Measurements from ENCODE around the gene NELL2.

DNA sequence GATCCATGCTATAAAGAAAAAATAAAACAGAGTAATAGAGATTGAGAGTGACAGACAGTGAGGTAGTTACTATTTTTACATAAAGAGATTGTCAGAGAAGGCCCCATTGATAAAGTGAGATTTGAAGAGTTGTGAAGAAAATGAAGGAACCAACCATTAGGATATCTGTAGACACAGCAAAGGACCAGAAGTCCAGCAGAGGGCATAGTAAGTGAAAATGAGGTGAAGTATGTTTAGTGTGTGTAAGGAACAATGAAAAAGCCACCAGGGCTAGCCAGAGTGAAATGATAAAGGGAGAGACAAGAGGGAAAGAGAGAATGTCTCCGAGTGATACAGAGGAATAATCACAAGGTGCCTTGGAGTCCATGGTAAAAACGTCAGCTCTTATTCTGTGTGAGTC lies 411.0 kb downstream of the NELL2 start:
- TF ChIP-seq, protein P1, sequence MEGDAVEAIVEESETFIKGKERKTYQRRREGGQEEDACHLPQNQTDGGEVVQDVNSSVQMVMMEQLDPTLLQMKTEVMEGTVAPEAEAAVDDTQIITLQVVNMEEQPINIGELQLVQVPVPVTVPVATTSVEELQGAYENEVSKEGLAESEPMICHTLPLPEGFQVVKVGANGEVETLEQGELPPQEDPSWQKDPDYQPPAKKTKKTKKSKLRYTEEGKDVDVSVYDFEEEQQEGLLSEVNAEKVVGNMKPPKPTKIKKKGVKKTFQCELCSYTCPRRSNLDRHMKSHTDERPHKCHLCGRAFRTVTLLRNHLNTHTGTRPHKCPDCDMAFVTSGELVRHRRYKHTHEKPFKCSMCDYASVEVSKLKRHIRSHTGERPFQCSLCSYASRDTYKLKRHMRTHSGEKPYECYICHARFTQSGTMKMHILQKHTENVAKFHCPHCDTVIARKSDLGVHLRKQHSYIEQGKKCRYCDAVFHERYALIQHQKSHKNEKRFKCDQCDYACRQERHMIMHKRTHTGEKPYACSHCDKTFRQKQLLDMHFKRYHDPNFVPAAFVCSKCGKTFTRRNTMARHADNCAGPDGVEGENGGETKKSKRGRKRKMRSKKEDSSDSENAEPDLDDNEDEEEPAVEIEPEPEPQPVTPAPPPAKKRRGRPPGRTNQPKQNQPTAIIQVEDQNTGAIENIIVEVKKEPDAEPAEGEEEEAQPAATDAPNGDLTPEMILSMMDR (IDR thresholded peaks at IDR 0.05): no peak
- TF ChIP-seq POLR2A (IDR thresholded peaks at IDR 0.05) (no peak), POLR2AphosphoS5 (IDR thresholded peaks at IDR 0.05) (no peak)

Data from stomach (tissue), 4 donors.